GM21786 (cell line): ENCODE data around the gene CERS6.
A peak's percentile ranks its signal among the peaks of the same experiment; 100 is the strongest.
"Not testable (repeated sequence)": the region's sequence is repeated elsewhere in the genome, so short reads cannot be mapped to it uniquely, and the experiment has no call there.

Source experiments
- ATAC-seq: cut with Tn5 transposase; IDR thresholded peaks from one replicate; pipeline ENCODE4 v1.9.1; 2021; ENCODE audit not compliant: unreplicated experiment

CERS6 gene

GRCh38 chr2:168466834-168467565 lies 10.9 kb downstream of the CERS6 start:
- no peak for ATAC-seq

GRCh38 chr2:168467729-168468128 lies 11.7 kb downstream of the CERS6 start:
- no peak for ATAC-seq

GRCh38 chr2:168468354-168468753 lies 12.3 kb downstream of the CERS6 start:
- ATAC-seq = no peak

GRCh38 chr2:168469281-168469988 lies 13.4 kb downstream of the CERS6 start:
- peak; percentile 67 for ATAC-seq

- ATAC-seq = peak; percentile 37
Measured at GRCh38 chr2:168470320-168471162, 14.5 kb downstream of the CERS6 start.

- no peak for ATAC-seq
Measured at GRCh38 chr2:168471163-168471475, 15.0 kb downstream of the CERS6 start.

GRCh38 chr2:168475636-168476035 lies 19.6 kb downstream of the CERS6 start:
- ATAC-seq = no peak

GRCh38 chr2:168478206-168478605 lies 22.1 kb downstream of the CERS6 start:
- no peak for ATAC-seq

GRCh38 chr2:168480356-168480755 lies 24.3 kb downstream of the CERS6 start:
- ATAC-seq = no peak

GRCh38 chr2:168480825-168481585 lies 24.9 kb downstream of the CERS6 start:
- no peak for ATAC-seq

GRCh38 chr2:168482269-168482668 lies 26.2 kb downstream of the CERS6 start:
- no peak for ATAC-seq

GRCh38 chr2:168482952-168483831 lies 27.1 kb downstream of the CERS6 start:
- no peak for ATAC-seq

- no peak for ATAC-seq
Measured at GRCh38 chr2:168486477-168486876, 30.4 kb downstream of the CERS6 start.

GRCh38 chr2:168490015-168490874 lies 34.2 kb downstream of the CERS6 start:
- ATAC-seq = peak; percentile 93

- no peak for ATAC-seq
Measured at GRCh38 chr2:168490946-168491605, 35.0 kb downstream of the CERS6 start.

GRCh38 chr2:168491728-168492127 lies 35.7 kb downstream of the CERS6 start:
- ATAC-seq = not testable (repeated sequence)

GRCh38 chr2:168493219-168493618 lies 37.1 kb downstream of the CERS6 start:
- not testable (repeated sequence) for ATAC-seq

- ATAC-seq = no peak
Measured at GRCh38 chr2:168494190-168494711, 38.2 kb downstream of the CERS6 start.
